BJ (cell line): ENCODE results near the gene LAMA3. TPM values are rescaled to one million over a fixed set of nuclear protein-coding genes. Genes with fewer than 3 reads are reported as not detected.

Experiments used
- CTCF ChIA-PET: fragments of 350-600 bp; formaldehyde crosslinking; extraction: SDS; loops from one replicate; lab custom pipeline; 2021; ENCODE audit warnings: antibody characterized with exemption, inconsistent platforms; lab: Yijun Ruan, JAX
- POLR2A ChIA-PET: fragments of 300-600 bp; sonication (Branson Sonifier 250); formaldehyde crosslinking; extraction: SDS; loops from one replicate; lab custom pipeline; 2021; ENCODE audit warnings: antibody characterized with exemption; lab: Charles Lee
- DNase-seq: peaks from one replicate; pipeline ENCODE4 v3.0.0-alpha.2; 2011; ENCODE audit warnings: low read depth
- H3K27me3 ChIP-seq: 2 replicates; pipeline ENCODE4 v1.6.0; 2011; ENCODE audit warnings: low read length; ENCODE audit not compliant: control insufficient read depth, insufficient read depth
- H3K36me3 ChIP-seq: 2 replicates; pipeline ENCODE4 v1.5.1; 2011; ENCODE audit warnings: low read length; ENCODE audit not compliant: control insufficient read depth, insufficient read depth
- H3K4me3 ChIP-seq: 2 replicates; pipeline ENCODE4 v1.5.1; 2011; ENCODE audit warnings: low read depth, mild to moderate bottlenecking, control low read depth, low read length
- CTCF ChIP-seq: IDR thresholded peaks from 2 replicates; pipeline ENCODE4 v1.5.1; 2011; ENCODE audit warnings: low read depth, mild to moderate bottlenecking, control low read depth, inconsistent platforms, low read length, moderate library complexity; ENCODE audit not compliant: insufficient read depth
- polyA plus RNA-seq: library from polyadenylated mRNA; depleted of rRNA; stranded (reverse); fragments of >200 nt; gene quantifications from 2 replicates; pipeline ENCODE4 v1.2.3, GENCODE V29; 2011

The LAMA3 gene
- polyA plus RNA-seq, 1 experiment: 5.6 TPM

- no peak overlapping the region for H3K4me3 ChIP-seq
- ChIA-PET POLR2A (no interaction called here), CTCF (interaction anchor here (0.6 to 1.3 kb wide), 3 partner anchors 8 to 302 kb away, joined by 3 to 5 read pairs (median 3); no protein-coding TSS in a partner anchor)
- DNase-seq: no peak
- TF ChIP-seq CTCF: no peak
- H3K36me3 ChIP-seq: no peaks in the 10 kb centered on the region
- no peaks in the 10 kb centered on the region for H3K27me3 ChIP-seq
These were observed 188.1 kb downstream of the LAMA3 start for GRCh38 chr18:23877371-23877770.

DNA sequence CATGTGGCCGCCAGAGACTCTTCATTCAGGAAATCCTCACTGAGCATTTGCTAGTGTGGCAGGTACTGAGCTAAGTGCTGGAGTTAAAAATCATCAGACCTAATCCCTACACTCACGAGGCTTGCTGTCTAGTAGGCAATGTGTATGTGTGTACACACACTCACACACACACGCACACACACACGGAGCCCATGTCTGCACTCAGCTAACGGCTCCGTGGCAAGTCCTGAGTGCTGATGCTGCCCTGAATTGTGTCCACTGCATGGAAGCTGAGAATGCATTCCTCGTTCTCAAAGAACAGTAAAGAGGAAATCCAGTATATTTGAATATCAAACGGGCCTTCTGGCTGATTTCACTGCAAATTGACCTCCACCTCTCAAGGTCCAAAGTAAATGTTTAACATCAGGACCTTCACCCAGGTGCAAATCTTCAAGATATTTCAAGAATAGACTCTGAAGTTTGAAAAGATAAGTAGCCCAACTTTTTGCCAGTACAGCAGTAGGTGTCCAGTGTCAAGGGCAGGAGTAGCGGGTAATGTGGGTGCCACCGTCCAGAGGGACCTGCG, 189.2 kb downstream of the LAMA3 start:
- POLR2A ChIA-PET: no interaction called here
- Histone ChIP-seq H3K36me3 (no peaks in the 10 kb centered on the region), H3K27me3 (no peaks in the 10 kb centered on the region), H3K4me3 (no peak overlapping the region)
- TF ChIP-seq CTCF: no peak
- CTCF ChIA-PET: interaction anchor here (1.3 kb wide), 1 partner anchor 9 kb away, joined by 3 read pairs; no protein-coding TSS in a partner anchor
- no peak for DNase-seq

DNA sequence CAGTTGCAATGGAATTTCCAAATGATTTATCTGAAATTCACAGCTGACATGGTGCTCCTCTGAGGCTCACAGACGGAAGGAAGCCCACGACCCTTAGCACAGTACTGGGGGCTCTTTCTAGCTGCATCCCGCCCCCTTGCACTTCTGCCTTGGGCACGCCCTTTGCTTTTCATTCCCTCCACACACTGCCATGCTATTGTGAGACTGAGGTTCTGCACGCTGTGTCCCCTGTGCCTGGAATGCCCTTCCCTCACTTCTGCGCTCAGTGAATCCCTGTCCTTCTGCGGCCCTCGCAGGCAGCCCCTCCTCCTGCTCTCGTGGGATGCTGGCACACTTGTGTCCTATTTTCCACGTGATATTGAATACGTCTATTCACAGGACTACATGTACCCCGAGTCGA, 189.9 kb downstream of the LAMA3 start:
- CTCF ChIA-PET: interaction anchor here (1.1 kb wide), 1 partner anchor 13 kb away, joined by 3 read pairs; no protein-coding TSS in a partner anchor
- Histone ChIP-seq H3K27me3 (no peaks in the 10 kb centered on the region), H3K4me3 (no peak overlapping the region), H3K36me3 (no peaks in the 10 kb centered on the region)
- no peak for TF ChIP-seq CTCF
- POLR2A ChIA-PET: no interaction called here
- DNase-seq: no peak

DNA sequence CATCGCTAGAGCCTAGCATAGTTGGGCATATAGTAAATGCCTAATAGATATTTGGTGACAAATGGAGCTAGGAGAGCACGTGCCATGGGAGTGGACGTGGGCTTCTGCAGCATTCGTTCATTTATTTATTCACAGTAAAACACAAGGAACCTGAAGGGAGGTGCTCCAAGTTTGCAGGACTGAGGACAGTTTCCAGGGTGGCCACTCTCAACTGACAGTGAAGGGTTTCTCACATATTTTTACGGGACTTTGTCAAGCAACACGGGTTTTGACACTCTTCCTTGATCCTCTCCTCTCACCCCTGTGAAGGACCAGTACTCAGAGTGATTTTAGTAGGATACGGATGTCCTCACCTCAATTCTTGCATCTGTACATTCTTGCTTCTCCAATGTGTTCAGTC, 190.3 kb downstream of the LAMA3 start:
- POLR2A ChIA-PET: no interaction called here

More for the DNA sequence above, 190.3 kb downstream of the LAMA3 start:
- Histone ChIP-seq H3K27me3 (no peaks in the 10 kb centered on the region), H3K4me3 (no peak overlapping the region), H3K36me3 (no peaks in the 10 kb centered on the region)
- CTCF ChIA-PET: interaction anchor here (1.0 to 1.1 kb wide), 3 partner anchors 12 to 17 kb away, joined by 3 to 4 read pairs (median 3); no protein-coding TSS in a partner anchor
- no peak for DNase-seq
- no peak for TF ChIP-seq CTCF
